OCI-LY1 (cell line): Measurements from ENCODE around the gene LTBP1.

Source experiments
- H2AFZ ChIP-seq: fragments of 200-600 bp; sonication (generic), shearing (Covaris generic); 2 replicates; pipeline ENCODE4 v1.6.0; 2014; ENCODE audit warnings: antibody characterized with exemption, mild to moderate bottlenecking, low read length
- H3F3A ChIP-seq: fragments of 200-600 bp; sonication (generic), shearing (Covaris generic); 2 replicates; pipeline ENCODE4 v1.6.0; 2014; ENCODE audit warnings: mild to moderate bottlenecking, antibody characterized with exemption, low read length, moderate library complexity; ENCODE audit not compliant: insufficient read depth
- H3K27ac ChIP-seq: fragments of 200-600 bp; sonication (generic); 2 replicates; pipeline ENCODE4 v1.5.1; 2014; ENCODE audit warnings: low read length, mixed run types, mild to moderate bottlenecking, low read depth; ENCODE audit not compliant: poor library complexity, severe bottlenecking
- H3K27me3 ChIP-seq: fragments of 200-600 bp; sonication (generic); 2 replicates; pipeline ENCODE4 v1.6.0; 2014; ENCODE audit warnings: antibody characterized with exemption, mild to moderate bottlenecking, low read length, moderate library complexity; ENCODE audit not compliant: insufficient read depth
- H3K36me3 ChIP-seq: fragments of 200-600 bp; sonication (generic); 2 replicates; pipeline ENCODE4 v1.6.1; 2014; ENCODE audit warnings: mild to moderate bottlenecking, antibody characterized with exemption, low read length, moderate library complexity, mixed read lengths; ENCODE audit not compliant: insufficient read depth
- H3K4me1 ChIP-seq: fragments of 200-600 bp; sonication (generic); 2 replicates; pipeline ENCODE4 v1.5.1; 2014; ENCODE audit warnings: mild to moderate bottlenecking, low read length, moderate library complexity; ENCODE audit not compliant: insufficient read depth, severe bottlenecking
- H3K4me2 ChIP-seq: fragments of 200-600 bp; sonication (generic), shearing (Covaris generic); 2 replicates; pipeline ENCODE4 v1.6.1; 2014; ENCODE audit warnings: low read length
- H3K4me3 ChIP-seq: fragments of 200-600 bp; sonication (generic); 2 replicates; pipeline ENCODE4 v1.5.1; 2014; ENCODE audit warnings: low read length, low read depth, mild to moderate bottlenecking, mixed read lengths; ENCODE audit not compliant: poor library complexity, severe bottlenecking
- H3K79me2 ChIP-seq: fragments of 200-600 bp; shearing (Covaris generic); 2 replicates; pipeline ENCODE4 v1.6.1; 2016; ENCODE audit warnings: mixed run types, low read length, mixed read lengths; ENCODE audit not compliant: insufficient read depth
- H3K9ac ChIP-seq: fragments of 200-600 bp; sonication (generic), shearing (Covaris generic); 2 replicates; pipeline ENCODE4 v1.6.1; 2014; ENCODE audit warnings: mild to moderate bottlenecking, low read length, mixed read lengths
- H3K9me2 ChIP-seq: fragments of 200-600 bp; sonication (generic), shearing (Covaris generic); 2 replicates; pipeline ENCODE4 v1.6.1; 2014; ENCODE audit warnings: low read depth, mild to moderate bottlenecking, low read length, mixed read lengths
- H3K9me3 ChIP-seq: fragments of 200-600 bp; shearing (Covaris generic); 2 replicates; pipeline ENCODE4 v1.6.1; 2014; ENCODE audit warnings: low read length, mixed read lengths
- H4K20me1 ChIP-seq: fragments of 200-600 bp; sonication (generic), shearing (Covaris generic); 2 replicates; pipeline ENCODE4 v1.6.0; 2016; ENCODE audit warnings: mild to moderate bottlenecking, low read length; ENCODE audit not compliant: insufficient read depth
- CTCF ChIP-seq: fragments of 200-600 bp; sonication (generic), shearing (Covaris generic); IDR thresholded peaks from 2 replicates; pipeline ENCODE4 v1.5.1; 2017; ENCODE audit warnings: mild to moderate bottlenecking, antibody characterized with exemption, low read length, moderate library complexity, mixed read lengths
- EZH2 ChIP-seq: fragments of 200-600 bp; sonication (generic), shearing (Covaris generic); IDR thresholded peaks from 2 replicates; pipeline ENCODE4 v1.8.0; 2017; ENCODE audit warnings: borderline replicate concordance, mixed run types, mild to moderate bottlenecking, antibody characterized with exemption, low read length, moderate library complexity, mixed read lengths

The LTBP1 gene

GRCh38 chr2:33287507-33288005 is 340.8 kb downstream of the LTBP1 start:
- no peak overlapping the region for H3K4me3 ChIP-seq
- no peaks in the 10 kb centered on the region for H3K9me2 ChIP-seq
- peaks cover 81% of the 10 kb centered on the region for H3K36me3 ChIP-seq
- no peaks in the 10 kb centered on the region for H4K20me1 ChIP-seq
- no peaks in the 10 kb centered on the region; the same call in 1 of the 2 replicates for H3F3A ChIP-seq
- H2AFZ ChIP-seq, result no peak overlapping the region
- H3K9me3 ChIP-seq, result no peaks in the 10 kb centered on the region
- H3K79me2 ChIP-seq, result no peaks in the 10 kb centered on the region
- TF ChIP-seq CTCF (no peak), EZH2 (no peak)
- H3K27ac ChIP-seq, result no peak overlapping the region
- no peak overlapping the region for H3K4me2 ChIP-seq
- H3K4me1 ChIP-seq, result peaks cover 22% of the 10 kb centered on the region
- H3K27me3 ChIP-seq, result no peaks in the 10 kb centered on the region
- H3K9ac ChIP-seq, result no peak overlapping the region

- Histone ChIP-seq H3K9me3 (no peaks in the 10 kb centered on the region), H4K20me1 (no peaks in the 10 kb centered on the region), H3K79me2 (no peaks in the 10 kb centered on the region), H3K9ac (no peak overlapping the region), H3K27me3 (no peaks in the 10 kb centered on the region), H3K9me2 (no peaks in the 10 kb centered on the region), H3K4me1 (peaks cover 26% of the 10 kb centered on the region), H3K27ac (no peak overlapping the region), H3K4me2 (no peak overlapping the region), H2AFZ (no peak overlapping the region), H3F3A (no peaks in the 10 kb centered on the region; the same call in 1 of the 2 replicates), H3K4me3 (no peak overlapping the region), H3K36me3 (peaks cover 82% of the 10 kb centered on the region)
- TF ChIP-seq EZH2, result no peak
- TF ChIP-seq CTCF, result no peak
These were observed 341.3 kb downstream of the LTBP1 start for GRCh38 chr2:33288011-33288410.

GRCh38 chr2:33289961-33290360 is 343.2 kb downstream of the LTBP1 start:
- H3K9ac ChIP-seq, result no peak overlapping the region
- no peaks in the 10 kb centered on the region for H4K20me1 ChIP-seq
- TF ChIP-seq CTCF (no peak), EZH2 (no peak)
- no peak overlapping the region for H3K4me3 ChIP-seq
- peaks cover 76% of the 10 kb centered on the region for H3K36me3 ChIP-seq
- H3K79me2 ChIP-seq, result no peaks in the 10 kb centered on the region
- H2AFZ ChIP-seq, result no peak overlapping the region
- no peaks in the 10 kb centered on the region for H3K9me3 ChIP-seq
- no peaks in the 10 kb centered on the region for H3F3A ChIP-seq
- peaks cover 31% of the 10 kb centered on the region for H3K4me1 ChIP-seq
- H3K4me2 ChIP-seq, result no peak overlapping the region
- H3K9me2 ChIP-seq, result no peaks in the 10 kb centered on the region
- no peak overlapping the region for H3K27ac ChIP-seq
- H3K27me3 ChIP-seq, result no peaks in the 10 kb centered on the region
